Esophagus squamous epithelium (tissue), 5 donors: Measurements from ENCODE around the gene CNTNAP2. TPM values are rescaled to one million over a fixed set of nuclear protein-coding genes. Genes with fewer than 3 reads are reported as not detected.
"Not testable (repeated sequence)": the region's sequence is repeated elsewhere in the genome, so short reads cannot be mapped to it uniquely, and the experiment has no call there.

Experiments
- DNase-seq: peaks from one replicate; lab custom pipeline; 2025; lab: John Stamatoyannopoulos, UW
- H3K27ac ChIP-seq, 4 donors: fragments of 200-600 bp; sonication (generic); one replicate each; pipeline ENCODE4 v1.5.1; 2016 to 2019; ENCODE audit warnings: mild to moderate bottlenecking in 1 of 4
- H3K27me3 ChIP-seq, 4 donors: fragments of 200-600 bp; sonication (generic); 1 replicate in 3 of 4; 2 replicates in 1 of 4; pipeline versions ENCODE4 v1.5.1 to v1.6.0; 2017 to 2021; ENCODE audit warnings: antibody characterized with exemption in 1 of 4
- H3K36me3 ChIP-seq, 3 donors: fragments of 200-600 bp; sonication (generic); one replicate each; pipeline ENCODE4 v1.5.1; 2016 to 2019
- H3K4me1 ChIP-seq, 3 donors: fragments of 200-600 bp; sonication (generic); one replicate each; pipeline ENCODE4 v1.5.1; 2017 to 2019
- H3K4me3 ChIP-seq, 4 donors: fragments of 200-600 bp; sonication (generic); 1 replicate in 3 of 4; 2 replicates in 1 of 4; pipeline ENCODE4 v1.5.1; 2016 to 2019; ENCODE audit warnings: mild to moderate bottlenecking in 2 of 4, moderate library complexity in 1 of 4
- H3K9me3 ChIP-seq, 3 donors: fragments of 200-600 bp; sonication (generic); one replicate each; pipeline ENCODE4 v1.5.1; 2016 to 2019
- CTCF ChIP-seq, 6 experiments: fragments of 450-650 bp in 4 of 6; fragments of 200-600 bp in 2 of 6; sonication (generic) in 2 of 6; IDR thresholded peaks; one replicate each; pipeline ENCODE4 v1.5.1; 2016 to 2019; ENCODE audit warnings: antibody characterized with exemption in 6 of 6, mild to moderate bottlenecking in 4 of 6, moderate library complexity in 4 of 6
- POLR2A ChIP-seq, 4 donors: fragments of 450-650 bp; IDR thresholded peaks; one replicate each; pipeline ENCODE4 v1.6.1; 2017; ENCODE audit warnings: antibody characterized with exemption in 4 of 4, mild to moderate bottlenecking in 4 of 4, moderate library complexity in 3 of 4
- WGBS, 2 donors: methylation state at CpG; one replicate each; pipeline ENCODE4 v1.1.5; 2018; 5-methylcytosine and 5-hydroxymethylcytosine counted together
- intact Hi-C: fragments of 100-400 bp; cut with DNase I; formaldehyde crosslinking; loops from one replicate; pipeline ENCODE4 v1.15.0; 2022
- total RNA-seq, 4 donors: library from RNA; depleted of rRNA; stranded (reverse); fragments of >200 nt; gene quantifications; one replicate each; pipeline ENCODE4 v1.1.0, GENCODE V29; 2016
- donor health status: DM: yes; HTN: yes; CAD: no.

The CNTNAP2 gene
- total RNA-seq, 4 donors from 2014 or later, result 0.95 to 2.3 (median 1.2) TPM

GRCh38 chr7:146235195-146235594 is 118.6 kb downstream of the CNTNAP2 start:
- Histone ChIP-seq H3K9me3 (no peaks in the 10 kb centered on the region), H3K36me3 (no peaks in the 10 kb centered on the region), H3K27ac (no peak overlapping the region), H3K27me3 (no peaks in the 10 kb centered on the region), H3K4me1 (no peaks in the 10 kb centered on the region), H3K4me3 (no peak overlapping the region)
- intact Hi-C loops, result no loop called here
- DNase-seq, result no peak
- TF ChIP-seq POLR2A (IDR thresholded peaks at IDR 0.05) (no peak), CTCF (IDR thresholded peaks at IDR 0.05) (no peak)
- WGBS, 2 donors, result 30 to 38% methylated on average over 1 of the region's 1 CpG

GRCh38 chr7:146242661-146243060 is 126.1 kb downstream of the CNTNAP2 start:
- no peaks in the 10 kb centered on the region for H3K36me3 ChIP-seq
- H3K27ac ChIP-seq, result no peak overlapping the region
- intact Hi-C loops, result no loop called here
- no peaks in the 10 kb centered on the region for H3K9me3 ChIP-seq
- H3K4me3 ChIP-seq, result no peak overlapping the region
- H3K4me1 ChIP-seq, result no peaks in the 10 kb centered on the region
- H3K27me3 ChIP-seq, result no peaks in the 10 kb centered on the region
- TF ChIP-seq POLR2A (IDR thresholded peaks at IDR 0.05), result no peak
- TF ChIP-seq CTCF (IDR thresholded peaks at IDR 0.05), result no peak
- no peak for DNase-seq

- H3K36me3 ChIP-seq, intact Hi-C loops, H3K27me3 ChIP-seq, H3K9me3 ChIP-seq, H3K4me3 ChIP-seq, H3K27ac ChIP-seq, DNase-seq, H3K4me1 ChIP-seq: not testable (repeated sequence)
- WGBS, 2 donors, result 21 to 23% methylated on average over 14 to 15 of the region's 15 CpGs
Observed at GRCh38 chr7:146247991-146248390, 131.4 kb downstream of the CNTNAP2 start.

- intact Hi-C loops, H3K27me3 ChIP-seq, H3K4me3 ChIP-seq, H3K36me3 ChIP-seq, H3K4me1 ChIP-seq, DNase-seq, H3K27ac ChIP-seq, H3K9me3 ChIP-seq: not testable (repeated sequence)
- 9 to 20% methylated on average over 7 of the region's 7 CpGs for WGBS, 2 donors
Observed at GRCh38 chr7:146248744-146249143, 132.1 kb downstream of the CNTNAP2 start.

- no peaks in the 10 kb centered on the region for H3K9me3 ChIP-seq
- H3K27me3 ChIP-seq, result no peaks in the 10 kb centered on the region
- H3K4me3 ChIP-seq, result no peak overlapping the region
- no peaks in the 10 kb centered on the region for H3K4me1 ChIP-seq
- TF ChIP-seq POLR2A (IDR thresholded peaks at IDR 0.05) (no peak), CTCF (IDR thresholded peaks at IDR 0.05) (no peak)
- no peak overlapping the region for H3K27ac ChIP-seq
- intact Hi-C loops, result no loop called here
- WGBS, 2 donors, result 29 to 32% methylated on average over 2 of the region's 2 CpGs
- no peaks in the 10 kb centered on the region for H3K36me3 ChIP-seq
- no peak for DNase-seq
Observed at GRCh38 chr7:146249272-146249671, 132.7 kb downstream of the CNTNAP2 start.

- Histone ChIP-seq H3K4me3 (no peak overlapping the region), H3K27ac (no peak overlapping the region), H3K9me3 (peaks cover 0 to 8% (median 0%) of the 10 kb centered on the region in 3 donors), H3K4me1 (no peaks in the 10 kb centered on the region), H3K36me3 (no peaks in the 10 kb centered on the region), H3K27me3 (no peaks in the 10 kb centered on the region)
- 46 to 55% methylated on average over 3 of the region's 3 CpGs for WGBS, 2 donors
- DNase-seq, result no peak
- intact Hi-C loops, result no loop called here
- no peak for TF ChIP-seq POLR2A (IDR thresholded peaks at IDR 0.05)
- TF ChIP-seq CTCF (IDR thresholded peaks at IDR 0.05), result no peak
Observed at GRCh38 chr7:146255609-146256008, 139.0 kb downstream of the CNTNAP2 start.
